ENCODE data around the gene VPS33A. TPM values are rescaled to one million over a fixed set of nuclear protein-coding genes. Genes with fewer than 3 reads are reported as not detected.

The VPS33A gene
- total and polyA plus RNA-seq, 2 of the 8 experiments (the other 6 are each of a cell fraction or from before 2014, with no cell fraction given), result 16.4 to 41.8 TPM

GRCh38 chr12:122215771-122216170, 50.5 kb downstream of the VPS33A start (continued):
- TF ChIP-seq RXRA (IDR thresholded peaks at IDR 0.05; ENCODE audit: insufficient read depth, low read depth, low read length) (no peak), YY1 (IDR thresholded peaks at IDR 0.05; ENCODE audit: low read depth, low read length) (no peak), EGR1 (IDR thresholded peaks at IDR 0.05; ENCODE audit: borderline replicate concordance, low read depth, low read length) (no peak), CBX8 (IDR thresholded peaks at IDR 0.05; ENCODE audit: borderline replicate concordance, low read depth, low read length) (no peak), ASH2L (IDR thresholded peaks at IDR 0.05; ENCODE audit: low read length) (no peak)
